Astrocyte of the hippocampus (primary cell): ENCODE results near the gene METAP2.
"Not testable (repeated sequence)": the region's sequence is repeated elsewhere in the genome, so short reads cannot be mapped to it uniquely, and the experiment has no call there.

Experiments
- DNase-seq: peaks from one replicate; pipeline ENCODE4 v3.0.0; 2011; ENCODE audit warnings: low read depth, low spot score

METAP2 gene

DNA sequence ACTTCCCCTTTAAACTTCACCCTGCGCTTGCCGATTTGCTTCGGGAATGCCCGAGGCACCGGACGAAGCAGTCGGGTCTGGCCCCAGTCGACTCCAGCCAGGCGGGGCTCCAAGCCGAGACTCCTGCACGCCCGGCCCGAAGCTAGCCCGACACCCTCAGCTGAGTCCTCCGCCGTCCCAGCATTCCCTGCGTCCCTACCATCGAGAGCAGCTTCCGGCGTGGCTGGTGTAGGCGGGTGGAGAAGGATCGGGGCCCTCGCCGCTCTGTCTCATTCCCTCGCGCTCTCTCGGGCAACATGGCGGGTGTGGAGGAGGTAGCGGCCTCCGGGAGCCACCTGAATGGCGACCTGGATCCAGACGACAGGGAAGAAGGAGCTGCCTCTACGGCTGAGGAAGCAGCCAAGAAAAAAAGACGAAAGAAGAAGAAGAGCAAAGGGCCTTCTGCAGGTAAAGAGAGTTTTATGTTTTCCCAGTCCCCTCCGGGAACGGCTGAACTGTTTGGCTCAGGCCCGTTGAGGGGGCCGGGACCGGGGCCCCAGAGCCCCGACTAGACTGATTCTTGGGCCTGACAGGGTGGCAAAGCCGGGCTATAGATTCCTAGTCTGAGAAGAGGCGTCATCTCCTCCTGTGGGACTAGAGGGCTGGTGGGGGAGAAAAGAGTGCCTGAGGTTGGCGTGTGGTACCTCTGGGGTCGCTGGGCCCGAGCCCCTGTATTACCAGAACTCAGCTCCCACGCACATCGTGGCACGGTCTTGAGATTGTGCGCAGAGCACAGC is at the start of gene METAP2:
METAP2 (plus strand) TSS at position 269 of the 776 bp plus-strand sequence; CDS start at position 297, 28 bp downstream.
- peak; percentile 99 for DNase-seq

DNA sequence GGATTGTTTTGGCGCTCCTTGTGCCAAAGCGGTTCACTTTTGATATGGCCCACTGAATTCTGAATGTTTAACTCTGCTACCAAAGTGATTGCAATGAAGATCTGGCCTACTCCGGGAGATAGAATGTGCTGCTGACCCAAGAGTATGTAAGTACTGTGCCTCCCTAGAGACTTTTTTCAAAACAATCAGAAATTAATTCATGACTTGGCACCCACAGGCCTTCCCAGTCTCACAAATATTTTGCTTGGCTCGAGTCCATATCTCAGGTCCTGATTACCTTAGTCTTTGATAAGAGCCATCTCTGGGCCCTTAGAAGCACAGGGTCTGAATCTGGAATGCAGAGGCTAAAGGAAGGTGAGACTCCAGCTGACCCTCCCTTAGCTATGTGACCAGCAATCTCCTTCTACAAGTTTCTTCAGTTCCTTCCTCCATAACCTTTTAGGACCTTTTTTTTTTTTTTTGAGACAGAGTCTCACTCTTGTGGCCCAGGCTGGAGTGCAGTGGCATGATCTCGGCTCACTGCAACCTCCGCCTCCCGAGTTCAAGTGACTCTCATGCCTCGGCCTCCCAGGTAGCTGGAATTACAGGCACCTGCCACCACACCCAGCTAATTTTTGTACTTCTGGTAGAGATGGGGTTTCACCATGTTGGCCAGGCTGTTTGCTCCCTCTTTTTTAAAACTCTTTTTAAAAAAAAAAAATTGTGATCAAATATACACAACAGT is 49.5 kb upstream of the METAP2 start:
- DNase-seq, result peak; percentile 8

DNA sequence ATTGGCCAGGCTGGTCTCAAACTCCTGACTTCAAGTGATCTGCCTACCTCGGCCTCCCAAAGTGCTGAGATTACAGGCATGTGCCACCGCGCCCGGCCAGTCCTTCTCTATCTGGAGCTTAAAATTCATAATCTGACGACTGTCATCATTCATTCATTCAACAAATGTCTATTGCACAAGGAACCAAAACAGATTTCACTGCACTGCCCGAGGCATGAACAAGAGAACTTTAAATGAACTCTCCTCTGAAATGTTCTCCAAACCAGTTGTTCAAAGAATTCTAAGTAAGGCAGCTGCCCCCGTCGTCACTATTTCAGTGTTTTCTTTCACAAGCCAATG is 44.8 kb upstream of the METAP2 start:
- no peak for DNase-seq

DNA sequence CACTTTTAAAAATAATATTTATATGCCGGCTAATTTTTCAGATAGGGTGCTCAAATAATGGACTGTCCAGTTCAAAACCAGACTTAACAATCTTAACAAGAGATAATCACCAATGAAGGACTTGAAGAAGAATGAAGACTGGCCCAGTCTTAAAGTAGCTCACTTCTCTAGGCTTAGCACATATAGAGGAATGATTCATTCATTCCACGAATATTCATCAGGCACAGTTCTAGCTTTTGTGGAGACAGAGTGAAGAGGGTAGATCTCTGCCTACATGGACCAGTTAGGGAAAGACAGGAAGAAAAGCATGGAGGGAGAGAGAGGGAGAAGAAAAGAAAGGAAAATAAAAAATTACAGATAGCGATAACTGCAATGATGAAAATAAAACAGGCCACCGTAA is 42.8 kb upstream of the METAP2 start:
- no peak for DNase-seq

DNA sequence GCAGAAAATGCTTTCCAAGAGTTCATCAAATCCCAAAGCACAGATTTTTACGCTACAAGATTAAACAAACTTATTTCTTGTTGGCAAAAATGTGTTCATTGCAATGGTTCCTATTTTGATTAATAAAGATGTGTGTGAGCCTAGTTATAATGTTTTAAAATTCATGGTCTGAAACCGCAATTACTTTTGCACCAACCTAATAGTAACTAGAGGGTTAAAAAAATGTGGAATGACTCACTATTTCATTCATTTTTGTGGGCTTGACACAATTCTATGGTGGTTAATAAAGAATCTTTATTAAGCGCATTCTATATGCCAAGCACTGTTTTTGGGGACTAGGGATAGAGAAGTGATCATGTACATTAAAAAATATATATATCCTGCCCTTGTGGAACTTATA is 38.6 kb upstream of the METAP2 start:
- DNase-seq, result no peak

DNA sequence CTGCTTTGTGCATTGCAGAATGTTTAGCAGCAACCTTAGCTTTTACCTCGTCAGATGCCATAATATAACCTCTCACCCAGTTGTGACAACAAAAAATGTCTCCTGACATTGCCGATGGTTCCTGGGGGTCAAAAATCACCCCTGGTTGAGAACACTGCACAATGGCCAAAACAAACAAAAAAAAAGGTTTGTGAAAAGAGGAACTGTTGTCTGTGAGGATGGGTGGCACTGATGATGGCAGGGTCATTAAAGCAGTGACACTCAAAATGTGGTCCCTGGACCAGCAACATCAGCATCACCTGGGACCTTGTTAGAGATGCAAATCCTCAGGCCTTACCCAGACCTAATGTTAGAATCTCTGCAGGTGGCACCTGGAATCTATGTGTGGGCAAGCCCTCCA is 36.4 kb upstream of the METAP2 start:
- no peak for DNase-seq

DNA sequence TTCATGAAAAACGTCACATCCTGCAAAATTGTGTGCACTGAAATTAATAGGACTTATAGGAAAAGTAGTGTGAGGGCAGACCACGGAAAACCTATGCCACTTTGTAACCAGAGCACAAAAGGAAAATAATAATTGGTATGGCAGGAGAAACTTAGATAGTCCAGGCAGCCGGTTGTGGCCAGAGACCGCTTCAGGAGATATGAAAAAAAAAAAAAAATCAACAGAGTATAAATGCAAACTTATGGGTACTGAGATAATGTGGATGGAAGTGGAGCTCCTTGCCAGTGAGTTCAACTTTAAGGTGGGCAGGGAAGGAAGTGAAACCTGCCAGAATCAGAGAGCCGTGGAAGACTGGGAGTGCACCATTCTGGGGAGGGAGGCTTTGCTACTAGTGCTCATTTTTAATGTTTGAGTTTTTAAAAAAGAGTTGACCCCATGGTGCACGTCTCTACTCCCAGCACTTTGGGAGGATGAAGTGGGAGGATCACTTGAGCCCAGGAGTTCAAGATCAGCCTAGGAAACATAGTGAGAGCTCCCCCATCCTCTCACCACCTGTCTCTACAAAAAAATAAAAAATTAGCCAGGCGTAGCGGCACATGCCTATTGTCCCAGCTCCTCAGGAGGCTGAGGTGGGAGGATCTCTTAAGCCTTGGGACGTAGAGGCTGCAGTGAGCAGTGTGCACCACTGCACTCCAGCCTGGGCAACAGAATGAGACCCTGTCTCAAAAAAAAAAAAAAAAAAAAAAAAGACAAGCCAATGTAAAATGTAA is 34.3 kb upstream of the METAP2 start:
- DNase-seq, result no peak

DNA sequence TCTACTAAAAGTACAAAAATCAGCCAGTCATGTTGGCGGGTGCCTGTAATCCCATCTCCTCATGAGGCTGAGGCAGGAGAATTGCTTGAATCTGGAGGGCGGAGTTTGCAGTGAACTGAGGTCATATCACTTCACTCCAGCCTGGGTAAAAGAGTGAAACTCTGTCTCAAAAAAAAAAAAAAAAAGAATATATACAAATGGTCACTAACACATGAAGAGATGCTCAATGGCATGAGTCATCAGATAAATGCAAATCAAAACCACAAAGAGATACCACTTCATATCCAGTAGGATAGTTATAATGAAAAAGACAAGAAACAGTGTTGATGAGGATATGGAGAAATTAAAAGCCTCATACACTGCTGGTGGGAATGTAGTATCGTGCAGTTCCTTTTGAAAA is 33.6 kb upstream of the METAP2 start:
- peak; percentile 34 for DNase-seq

DNA sequence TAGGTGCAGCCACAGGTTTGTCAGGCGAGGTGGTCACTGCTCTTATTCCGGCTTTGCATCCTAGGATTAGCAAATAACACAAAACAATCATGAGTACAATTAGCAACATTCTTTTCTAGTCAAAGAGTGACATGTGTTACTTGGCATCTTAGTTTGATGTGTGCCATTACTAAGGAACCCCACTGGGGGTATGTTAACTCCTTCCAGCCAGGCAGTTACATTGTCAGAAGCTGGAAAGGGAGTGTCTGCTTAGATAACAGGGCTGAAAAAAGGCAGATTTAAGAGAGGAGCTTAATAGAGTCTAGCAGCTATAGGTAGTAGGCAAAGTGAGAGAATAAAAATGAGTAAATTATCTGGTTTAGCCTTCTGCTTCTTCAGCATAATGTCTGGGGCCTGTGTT is 30.5 kb upstream of the METAP2 start:
- no peak for DNase-seq

DNA sequence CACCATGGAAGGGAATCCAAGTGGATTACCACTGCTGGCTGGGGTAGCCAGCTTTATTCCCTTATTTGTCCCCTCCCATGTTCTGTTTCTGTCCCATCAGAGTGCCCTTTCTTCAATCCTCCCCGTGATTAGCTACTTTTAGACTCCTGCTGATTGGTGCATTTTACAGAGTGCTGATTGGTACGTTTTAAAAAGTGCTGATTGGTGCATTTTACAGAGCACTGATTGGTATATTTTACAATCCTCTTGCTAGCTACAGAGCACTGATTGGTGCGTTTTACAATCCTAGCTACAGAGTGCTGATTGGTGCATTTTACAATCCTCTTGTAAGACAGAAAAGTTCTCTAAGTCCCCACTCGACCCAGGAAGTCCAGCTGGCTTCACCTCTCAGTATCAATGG is 28.9 kb upstream of the METAP2 start:
- DNase-seq, result not testable (repeated sequence)

DNA sequence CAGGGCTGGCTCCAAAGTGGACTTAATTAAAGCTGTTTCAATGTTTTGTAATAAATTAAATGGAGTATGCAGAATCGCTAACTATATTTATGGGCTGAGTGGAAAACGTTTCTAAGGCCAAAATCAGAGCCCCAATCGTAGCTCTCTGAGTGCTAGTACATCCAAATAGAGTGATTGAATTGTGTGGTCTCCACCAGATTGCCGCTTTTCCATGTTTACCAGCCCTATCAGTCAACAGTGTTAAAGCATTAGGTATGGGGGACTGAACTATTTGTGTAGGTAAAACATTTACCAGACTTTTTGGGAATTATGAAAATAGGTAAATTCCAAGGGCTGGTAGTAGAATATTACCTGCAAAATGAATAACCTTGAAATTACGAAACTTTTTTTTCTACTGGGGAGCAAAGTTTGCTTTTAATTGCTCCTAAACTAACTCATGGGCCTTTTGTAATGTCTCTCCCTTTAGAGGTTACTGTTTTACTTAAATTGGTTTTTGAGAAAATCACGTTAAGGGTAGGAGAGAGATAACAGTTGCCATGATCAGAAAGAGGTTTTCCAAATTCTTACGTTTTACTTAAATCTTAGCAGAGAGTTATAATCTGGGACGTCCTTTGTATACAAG is 28.0 kb upstream of the METAP2 start:
- no peak for DNase-seq

DNA sequence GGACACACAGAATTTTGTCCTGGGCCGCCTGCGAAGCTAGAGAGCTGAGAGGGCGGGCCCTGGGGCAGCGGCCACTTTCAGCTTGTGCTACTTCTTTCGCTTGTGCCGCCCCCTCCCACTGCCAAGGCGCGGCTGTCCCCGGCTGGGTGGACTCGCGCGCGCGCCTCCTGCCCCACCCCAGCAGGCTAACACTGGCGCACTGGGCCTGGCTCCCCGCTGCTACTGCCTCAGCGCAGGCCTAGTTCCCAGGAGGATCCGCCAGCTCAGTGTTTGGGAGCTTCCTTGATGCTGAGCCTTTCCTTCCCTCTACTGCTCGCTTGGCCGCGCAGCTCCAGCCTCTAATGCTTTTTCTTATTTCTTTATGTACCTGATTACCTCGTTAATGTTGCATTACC is 27.4 kb upstream of the METAP2 start:
- peak; percentile 53 for DNase-seq

DNA sequence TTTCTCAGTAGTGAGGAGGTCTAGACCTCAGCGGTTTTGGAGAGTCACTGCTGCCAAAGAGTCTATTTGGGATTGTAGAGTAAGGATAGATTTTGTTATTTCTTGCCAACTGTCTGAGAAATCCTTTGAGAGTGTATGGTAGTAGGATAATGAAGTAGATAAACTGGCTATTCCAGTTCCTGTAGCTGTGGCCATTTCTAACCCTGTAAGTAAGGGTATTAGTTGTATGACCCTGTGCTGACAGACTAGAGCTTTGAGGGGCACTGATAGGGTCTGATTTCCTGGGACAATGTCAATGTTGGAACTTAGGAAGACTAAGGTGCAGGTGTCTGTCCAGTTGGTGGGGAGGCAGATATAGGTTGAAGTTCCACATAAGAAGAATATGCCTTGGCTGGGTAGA is 24.3 kb upstream of the METAP2 start:
- DNase-seq, result not testable (repeated sequence)

DNA sequence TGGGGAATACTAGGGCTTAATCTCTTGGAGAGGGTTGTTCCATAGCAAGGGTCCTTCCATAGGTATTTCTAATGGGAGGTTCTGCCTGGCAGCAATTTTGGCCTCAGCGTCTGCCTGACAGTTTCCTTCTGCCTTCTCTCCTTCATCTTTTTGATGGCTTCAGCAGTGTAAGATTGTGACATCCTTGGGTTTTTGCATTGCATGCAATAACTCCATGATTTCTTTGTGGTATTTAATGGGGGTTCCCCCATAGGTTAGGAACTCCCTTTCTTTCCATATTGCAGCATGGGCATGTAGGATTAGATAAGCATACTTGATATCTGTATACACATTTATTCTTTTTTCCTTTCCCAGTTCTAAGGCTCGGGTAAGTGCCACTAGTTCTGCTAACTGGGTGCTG is 21.5 kb upstream of the METAP2 start:
- not testable (repeated sequence) for DNase-seq

DNA sequence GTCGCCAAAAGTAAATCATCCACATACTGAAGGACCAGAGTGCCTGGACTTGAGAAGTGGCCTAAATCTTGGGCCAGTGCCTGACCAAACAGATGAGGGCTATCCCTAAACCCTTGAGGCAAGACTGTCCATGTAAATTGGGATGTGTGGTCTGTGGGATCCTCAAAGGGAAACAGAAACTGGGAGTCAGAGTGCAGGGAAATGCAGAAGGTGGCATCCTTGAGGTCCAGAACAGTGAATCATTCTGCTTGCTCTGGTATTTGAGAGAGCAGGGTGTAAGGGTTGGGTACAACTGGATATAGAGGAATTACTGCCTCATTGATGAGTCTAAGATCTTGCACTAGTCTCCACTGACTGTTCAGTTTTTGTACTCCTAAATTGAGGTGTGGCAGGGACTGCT is 20.1 kb upstream of the METAP2 start:
- DNase-seq, result peak; percentile 38

DNA sequence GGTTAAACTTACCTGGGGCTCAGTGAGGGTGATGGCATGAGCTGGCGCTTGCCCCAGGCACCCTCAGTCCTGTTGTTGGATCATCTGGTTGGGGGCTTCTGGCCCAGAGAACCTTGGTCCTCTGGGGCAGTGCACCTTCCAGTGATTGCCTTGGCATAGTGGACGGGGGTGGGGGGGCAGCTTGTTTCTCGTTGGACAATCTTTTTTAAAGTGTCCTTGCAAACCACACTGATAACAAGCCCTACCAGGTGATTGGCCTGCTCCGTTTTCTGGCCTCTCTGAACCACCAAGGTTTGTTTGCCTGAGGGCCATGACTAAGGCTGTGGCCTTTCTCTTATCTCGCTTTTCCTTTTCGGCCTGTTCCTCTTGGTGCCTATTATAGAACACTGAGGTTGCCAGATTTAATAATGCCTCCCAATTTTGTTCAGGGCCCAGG is 19.2 kb upstream of the METAP2 start:
- not testable (repeated sequence) for DNase-seq

DNA sequence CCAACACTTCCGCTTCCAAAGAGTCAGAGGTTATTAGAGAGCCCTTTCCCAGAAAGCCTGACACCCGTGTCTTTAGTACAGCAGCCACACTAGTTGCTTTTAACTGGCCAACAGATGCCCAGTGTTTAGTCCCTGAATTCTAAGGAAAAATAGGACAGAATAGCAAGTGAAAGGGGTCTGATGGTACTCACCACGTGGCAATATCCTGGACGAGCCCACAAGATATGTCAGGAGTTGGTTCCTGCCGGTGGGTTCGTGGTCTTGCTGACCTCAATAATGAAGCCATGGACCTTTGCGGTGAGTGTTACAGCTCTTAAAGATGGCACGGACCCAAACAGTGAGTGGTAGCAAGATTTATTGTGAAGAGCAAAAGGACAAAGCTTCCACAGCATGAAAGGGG is 16.3 kb upstream of the METAP2 start:
- peak; percentile 36 for DNase-seq

DNA sequence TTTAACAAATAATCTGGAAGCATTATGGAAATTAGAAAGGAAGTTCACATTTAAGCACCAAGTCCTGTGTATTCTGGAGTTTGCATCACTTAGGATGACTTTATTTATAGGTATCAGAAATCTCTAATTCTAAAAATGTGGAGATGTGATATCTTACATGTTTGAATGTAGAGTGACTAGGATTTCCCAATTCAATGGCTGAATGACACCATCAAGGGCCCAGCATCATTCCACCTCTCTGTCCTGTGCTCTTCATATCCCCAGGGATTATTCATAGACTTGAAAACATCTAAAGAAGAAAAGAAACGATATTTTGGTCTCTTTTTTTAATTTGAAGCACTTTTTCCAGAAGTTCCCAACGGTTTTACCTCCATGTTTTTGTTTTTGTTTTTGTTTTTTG is 15.2 kb upstream of the METAP2 start:
- no peak for DNase-seq

DNA sequence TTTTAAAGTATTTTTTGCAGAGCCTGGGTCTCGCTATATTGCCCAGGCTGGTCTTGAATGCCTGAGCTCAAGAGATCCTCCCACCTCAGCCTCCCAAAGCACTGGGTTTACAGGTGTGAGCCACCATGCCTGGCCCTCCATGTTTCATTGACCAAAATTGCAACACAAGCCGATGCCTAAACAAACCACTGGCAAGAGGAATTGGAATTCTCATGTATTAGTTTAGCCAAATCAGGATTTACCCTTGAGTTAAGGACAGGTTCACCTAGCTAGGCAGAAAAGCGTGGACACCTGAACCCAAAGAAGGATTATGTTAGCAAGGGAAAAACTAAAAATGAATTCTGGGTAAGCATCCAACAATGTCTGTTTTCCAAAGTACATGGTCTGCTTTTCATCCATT is 14.6 kb upstream of the METAP2 start:
- no peak for DNase-seq

DNA sequence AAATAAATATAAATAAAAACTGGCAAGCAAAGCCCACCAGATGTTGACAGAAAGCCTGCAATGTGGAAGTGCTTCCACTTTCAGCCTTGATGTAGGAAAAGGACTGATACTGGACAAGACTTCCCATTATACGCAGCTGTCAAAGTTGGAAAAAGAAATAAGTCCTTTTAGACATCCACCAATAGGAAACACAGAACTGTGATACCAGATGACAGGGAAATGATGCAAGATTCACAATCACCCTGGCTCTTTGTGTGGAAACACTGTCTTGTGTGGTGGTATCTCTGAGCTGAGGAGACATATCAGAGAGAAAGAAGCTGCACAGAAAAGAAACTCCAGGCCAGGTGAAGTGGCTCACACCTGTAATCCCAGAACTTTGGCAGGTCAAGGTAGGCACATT is 13.8 kb upstream of the METAP2 start:
- no peak for DNase-seq

DNA sequence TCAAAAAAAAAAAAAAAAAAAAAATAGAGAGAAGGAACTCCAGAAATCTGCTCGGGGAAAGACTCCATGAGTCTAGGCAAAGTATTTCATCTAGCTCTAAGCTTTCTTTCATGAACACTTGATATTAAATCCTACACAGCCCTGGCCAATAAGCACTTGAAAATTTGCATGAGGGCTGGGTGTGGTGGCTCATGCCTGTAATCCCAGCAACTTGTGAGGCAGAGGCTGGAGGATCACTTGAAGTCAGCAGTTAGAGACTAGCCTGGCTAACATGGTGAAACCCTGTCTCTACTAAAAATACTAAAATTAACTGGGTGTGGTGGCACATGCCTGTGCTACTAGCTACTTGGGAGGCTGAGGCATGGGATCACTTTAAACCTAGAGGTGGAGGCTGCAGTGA is 13.1 kb upstream of the METAP2 start:
- DNase-seq, result no peak

DNA sequence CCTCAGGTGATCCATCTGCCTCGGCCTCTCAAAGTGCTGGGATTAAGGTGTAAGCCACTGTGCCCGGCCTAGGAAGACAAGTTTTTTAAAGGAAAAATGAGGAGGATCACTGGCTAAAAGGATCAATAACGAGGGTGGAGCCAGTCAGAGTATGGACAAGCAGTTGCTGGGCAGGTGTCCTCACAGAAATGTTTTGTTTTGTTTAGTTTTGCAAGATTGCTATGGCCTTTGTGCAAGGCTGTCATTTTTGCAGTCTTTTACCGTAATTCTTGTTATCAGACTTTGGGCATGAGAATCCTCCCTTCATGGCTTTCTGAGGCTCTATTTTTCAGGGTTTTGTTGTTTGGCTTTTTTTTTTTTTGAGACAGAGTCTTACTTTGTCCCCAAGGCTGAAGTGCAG is 11.9 kb upstream of the METAP2 start:
- no peak for DNase-seq
